ENCODE data around the gene UBL4B. TPM values are rescaled to one million over a fixed set of nuclear protein-coding genes. Genes with fewer than 3 reads are reported as not detected.

The UBL4B gene
- total and polyA plus RNA-seq, 9 of the 15 experiments (the other 6 are each of a cell fraction or from before 2014, with no cell fraction given), result not detected

GRCh38 chr1:110112656-110113055 lies 413 bp downstream of the UBL4B start:
- in situ Hi-C loops (cut with MboI), result no loop called here
- H2AFZ ChIP-seq (ENCODE audit: low read depth, low read length), result no peak overlapping the region
- H3K4me1 ChIP-seq (replicated peaks in 1 of 2; ENCODE audit: control insufficient read depth in 2 of 2, insufficient read depth in 2 of 2, low read length in 2 of 2), result no peaks in the 10 kb centered on the region
- no peaks in the 10 kb centered on the region for H3K9me1 ChIP-seq (ENCODE audit: control insufficient read depth, insufficient read depth, low read length)
- FAIRE-seq, result no peak
- H3K36me3 ChIP-seq (ENCODE audit: control insufficient read depth, insufficient read depth, low read length), result no peaks in the 10 kb centered on the region
- intact Hi-C loops (cut with micrococcal nuclease), result loop anchor here (5.0 to 10.0 kb wide), 2 partner anchors 335 to 468 kb away; no protein-coding TSS in a partner anchor
- DNase-seq (ENCODE audit: extremely low read depth in 1 of 4, low spot score in 3 of 4), result no peak
- H3K4me3 ChIP-seq, result no peak overlapping the region
- no peaks in the 10 kb centered on the region for H3K9me3 ChIP-seq (replicated peaks; ENCODE audit: control insufficient read depth, insufficient read depth, low read depth, low read length)
- H3K79me2 ChIP-seq (ENCODE audit: control insufficient read depth, insufficient read depth, low read length), result no peaks in the 10 kb centered on the region
- BruUV-seq (replicated peaks), result no TSS peak
- peaks cover 45 to 81% of the 10 kb centered on the region in 2 experiments for H3K27me3 ChIP-seq (ENCODE audit: control insufficient read depth in 2 of 2, insufficient read depth in 2 of 2, low read length in 2 of 2)
- H3K4me2 ChIP-seq (ENCODE audit: insufficient read depth, low read length), result no peak overlapping the region
- H4K20me1 ChIP-seq (replicated peaks; ENCODE audit: control insufficient read depth, insufficient read depth, low read length), result peaks cover 11% of the 10 kb centered on the region
- CTCF ChIA-PET (ENCODE audit: low intra/inter-chr PET ratio), result no interaction called here
- H3K9ac ChIP-seq (ENCODE audit: insufficient read depth in 1 of 2, low read depth in 2 of 2, low read length in 2 of 2), result no peak overlapping the region
- H3K27ac ChIP-seq (ENCODE audit: extremely low read depth, low read depth, low read length), result no peak overlapping the region
- POLR2A ChIA-PET, result interaction anchor here (0.6 to 1.7 kb wide), 8 partner anchors 11 to 567 kb away, joined by 3 to 6 read pairs (median 3); partner anchors contain the start of gene GNAI3
- TF ChIP-seq SRSF9 (IDR thresholded peaks at IDR 0.05; ENCODE audit: borderline replicate concordance, low read depth, low read length) (no peak), MAX (CRISPR knock-in tag; IDR thresholded peaks at IDR 0.05) (peak; percentile 43; the same call in 1 of the 2 replicates)
- no peak for ATAC-seq
- 3% methylated on average over 9 of the region's 9 CpGs for WGBS (ENCODE audit: insufficient coverage, low coverage, missing lambda C conversion rate)

- POLR2A ChIA-PET, result interaction anchor here (0.6 to 1.7 kb wide), 3 partner anchors 10 to 1981 kb away, joined by 3 to 6 read pairs (median 4); no protein-coding TSS in a partner anchor
- no peak for FAIRE-seq
- in situ Hi-C loops (cut with MboI), result no loop called here
- no peaks in the 10 kb centered on the region for H3K79me2 ChIP-seq (ENCODE audit: control insufficient read depth, insufficient read depth, low read length)
- no peaks in the 10 kb centered on the region for H3K4me1 ChIP-seq (replicated peaks in 1 of 2; ENCODE audit: control insufficient read depth in 2 of 2, insufficient read depth in 2 of 2, low read length in 2 of 2)
- H2AFZ ChIP-seq (ENCODE audit: low read depth, low read length), result no peak overlapping the region
- no peaks in the 10 kb centered on the region for H3K9me3 ChIP-seq (replicated peaks; ENCODE audit: control insufficient read depth, insufficient read depth, low read depth, low read length)
- intact Hi-C loops (cut with micrococcal nuclease), result loop anchor here (5.0 to 10.0 kb wide), 2 partner anchors 336 to 469 kb away; no protein-coding TSS in a partner anchor
- no peak for ATAC-seq
- TF ChIP-seq ASH1L (IDR thresholded peaks at IDR 0.05; ENCODE audit: borderline replicate concordance, low read depth, partially characterized antibody) (no peak), DACH1 (IDR thresholded peaks at IDR 0.05; ENCODE audit: partially characterized antibody) (no peak), ZNF655 (CRISPR knock-in tag; IDR thresholded peaks at IDR 0.05) (no peak), HLTF (IDR thresholded peaks at IDR 0.05) (no peak), ZNF280B (CRISPR knock-in tag; IDR thresholded peaks at IDR 0.05) (no peak), ZNF280A (IDR thresholded peaks at IDR 0.05; ENCODE audit: low read depth, partially characterized antibody) (no peak), CREB5 (CRISPR knock-in tag; IDR thresholded peaks at IDR 0.05) (no peak)
- BruUV-seq (replicated peaks), result no TSS peak
- no peak overlapping the region for H3K27ac ChIP-seq (ENCODE audit: extremely low read depth, low read depth, low read length)
- H3K27me3 ChIP-seq (ENCODE audit: control insufficient read depth in 2 of 2, insufficient read depth in 2 of 2, low read length in 2 of 2), result peaks cover 40 to 75% of the 10 kb centered on the region in 2 experiments
- H3K9me1 ChIP-seq (ENCODE audit: control insufficient read depth, insufficient read depth, low read length), result no peaks in the 10 kb centered on the region
- H3K9ac ChIP-seq (ENCODE audit: insufficient read depth in 1 of 2, low read depth in 2 of 2, low read length in 2 of 2), result no peak overlapping the region
- no peak for DNase-seq (ENCODE audit: extremely low read depth in 1 of 4, low spot score in 3 of 4)
- H3K4me2 ChIP-seq (ENCODE audit: insufficient read depth, low read length), result no peak overlapping the region
- H4K20me1 ChIP-seq (replicated peaks; ENCODE audit: control insufficient read depth, insufficient read depth, low read length), result peaks cover 6% of the 10 kb centered on the region
- 1% methylated on average over 5 of the region's 5 CpGs for WGBS (ENCODE audit: insufficient coverage, low coverage, missing lambda C conversion rate)
- CTCF ChIA-PET (ENCODE audit: low intra/inter-chr PET ratio), result no interaction called here
- H3K36me3 ChIP-seq (ENCODE audit: control insufficient read depth, insufficient read depth, low read length), result no peaks in the 10 kb centered on the region
- no peak overlapping the region for H3K4me3 ChIP-seq
Observed at GRCh38 chr1:110113551-110113950, 1.3 kb downstream of the UBL4B start.
